ENCODE data around the gene SLC9A8. TPM values are rescaled to one million over a fixed set of nuclear protein-coding genes. Genes with fewer than 3 reads are reported as not detected.

SLC9A8 gene
- total and polyA plus RNA-seq, 2 of the 4 experiments (the other 2 are of a cell fraction) = 4.1 to 5.0 TPM

- in situ Hi-C loops (cut with MboI; ENCODE audit: low sequenced_read_pairs) = no loop called here
- Histone ChIP-seq H3K27ac (ENCODE audit: insufficient read depth, low read length) (no peak overlapping the region), H3K9me1 (ENCODE audit: insufficient read depth, low read length) (peaks cover 16% of the 10 kb centered on the region), H3K23ac (ENCODE audit: low read depth, low read length) (no peak overlapping the region), H3K36me3 (ENCODE audit: control insufficient read depth, insufficient read depth, low read length) (no peaks in the 10 kb centered on the region), H3K4me3 (ENCODE audit: insufficient read depth, low read depth, low read length) (no peak overlapping the region), H4K20me1 (ENCODE audit: insufficient read depth, low read length) (peaks cover 4% of the 10 kb centered on the region; the same call in 1 of the 2 replicates), H3K18ac (ENCODE audit: low read depth, low read length) (peak overlapping the region; percentile 58; the same call in 1 of the 2 replicates), H3K56ac (ENCODE audit: extremely low read depth, insufficient read depth, low read length) (no peak overlapping the region), H3K14ac (replicated peaks; ENCODE audit: low read depth, low read length) (no peak overlapping the region; the same call in 1 of the 2 replicates), H4K8ac (ENCODE audit: low read depth in 2 of 2, low read length in 2 of 2) (no peak overlapping the region), H2AK9ac (replicated peaks; ENCODE audit: low read depth, low read length, poor library complexity) (no peak overlapping the region), H3K4ac (ENCODE audit: low read depth, low read length) (no peak overlapping the region; the same call in 1 of the 2 replicates), H2AFZ (replicated peaks; ENCODE audit: low read length, poor library complexity) (no peak overlapping the region), H3K9me3 (ENCODE audit: control insufficient read depth, insufficient read depth, low read length) (no peaks in the 10 kb centered on the region), H2AK5ac (ENCODE audit: low read depth, low read length) (peak overlapping the region; percentile 56; the same call in 1 of the 2 replicates), H3K27me3 (ENCODE audit: control insufficient read depth, insufficient read depth, low read length) (no peaks in the 10 kb centered on the region), H3K4me2 (ENCODE audit: low read depth, low read length) (no peak overlapping the region), H3K4me1 (ENCODE audit: control insufficient read depth, insufficient read depth, low read length) (peaks cover 14% of the 10 kb centered on the region), H2BK15ac (ENCODE audit: low read depth, low read length) (peak overlapping the region; percentile 64; the same call in 1 of the 3 replicates), H4K91ac (ENCODE audit: insufficient read depth, low read depth, low read length) (peak overlapping the region; percentile 13; the same call in 1 of the 2 replicates), H4K5ac (ENCODE audit: low read depth, low read length) (0 out of 2 replicates have a peak overlapping the region, but pooled peaks have one; percentile 37), H3K9ac (ENCODE audit: low read depth, low read length) (no peak overlapping the region), H2BK5ac (ENCODE audit: low read depth, low read length, poor library complexity, severe bottlenecking) (no peak overlapping the region), H3K79me1 (ENCODE audit: low read depth in 1 of 2, low read length in 2 of 2) (no peaks in the 10 kb centered on the region), H2BK120ac (ENCODE audit: low read depth, low read length) (peak overlapping the region; percentile 33; the same call in 1 of the 2 replicates), H2BK20ac (ENCODE audit: low read depth, low read length) (peak overlapping the region; percentile 49; the same call in 1 of the 2 replicates)
- TF ChIP-seq CTCF (conservative IDR thresholded peaks at IDR 0.05; ENCODE audit: low read depth, low read length) (no peak), MAZ (IDR thresholded peaks at IDR 0.05; ENCODE audit: borderline replicate concordance, low read depth, low read length) (no peak), CEBPB (IDR thresholded peaks at IDR 0.05; ENCODE audit: low read depth, low read length) (no peak), BHLHE40 (IDR thresholded peaks at IDR 0.05; ENCODE audit: low read depth, low read length) (no peak), MXI1 (IDR thresholded peaks at IDR 0.05; ENCODE audit: borderline replicate concordance, low read depth, low read length) (no peak), SMC3 (IDR thresholded peaks at IDR 0.05; ENCODE audit: low read depth, low read length) (no peak), USF2 (IDR thresholded peaks at IDR 0.05; ENCODE audit: low read depth, low read length) (no peak), POLR2A (IDR thresholded peaks at IDR 0.05; ENCODE audit: low read depth, low read length) (no peak), RCOR1 (IDR thresholded peaks at IDR 0.05; ENCODE audit: insufficient replicate concordance, low read length) (no peak), CHD1 (IDR thresholded peaks at IDR 0.05; ENCODE audit: low read depth, low read length) (no peak), FOS (IDR thresholded peaks at IDR 0.05; ENCODE audit: low read depth, low read length) (no peak), MAFK (IDR thresholded peaks at IDR 0.05; ENCODE audit: low read depth, low read length) (no peak), NFE2L2 (IDR thresholded peaks at IDR 0.05; ENCODE audit: low read depth, low read length) (no peak), RFX5 (IDR thresholded peaks at IDR 0.05; ENCODE audit: low read depth, low read length) (no peak), RAD21 (IDR thresholded peaks at IDR 0.05; ENCODE audit: low read length) (no peak)
- TF ChIP-seq, protein P1, sequence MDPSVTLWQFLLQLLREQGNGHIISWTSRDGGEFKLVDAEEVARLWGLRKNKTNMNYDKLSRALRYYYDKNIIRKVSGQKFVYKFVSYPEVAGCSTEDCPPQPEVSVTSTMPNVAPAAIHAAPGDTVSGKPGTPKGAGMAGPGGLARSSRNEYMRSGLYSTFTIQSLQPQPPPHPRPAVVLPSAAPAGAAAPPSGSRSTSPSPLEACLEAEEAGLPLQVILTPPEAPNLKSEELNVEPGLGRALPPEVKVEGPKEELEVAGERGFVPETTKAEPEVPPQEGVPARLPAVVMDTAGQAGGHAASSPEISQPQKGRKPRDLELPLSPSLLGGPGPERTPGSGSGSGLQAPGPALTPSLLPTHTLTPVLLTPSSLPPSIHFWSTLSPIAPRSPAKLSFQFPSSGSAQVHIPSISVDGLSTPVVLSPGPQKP (IDR thresholded peaks at IDR 0.05; ENCODE audit: borderline replicate concordance, low read depth, low read length) = no peak
- ATAC-seq (ENCODE audit: low read depth) (no peak), DNase-seq (no peak)
- dilution Hi-C loops (cut with HindIII; ENCODE audit: low sequenced_read_pairs, unreplicated experiment) = no loop called here
- no CpG with 5 or more reads among the region's 1 CpG for WGBS, 2 experiments (ENCODE audit: extremely low coverage in 2 of 2, insufficient read length in 1 of 2)
- BruUV-seq (replicated peaks) = no TSS peak
- ChIA-PET POLR2A (ENCODE audit: unreplicated experiment) (interaction anchor here (0.6 kb wide), 1 partner anchor 24 kb away, joined by 20 read pairs; no protein-coding TSS in a partner anchor), CTCF (interaction anchor here (0.6 kb wide), 1 partner anchor 53 kb away, joined by 5 read pairs; no protein-coding TSS in a partner anchor)
- intact Hi-C loops (cut with micrococcal nuclease) = no loop called here
These were observed 42.0 kb upstream of the SLC9A8 start for GRCh38 chr20:49770634-49771033.
